H1 (cell line): ENCODE measurements around the gene SRSF8. TPM values are rescaled to one million over a fixed set of nuclear protein-coding genes. Genes with fewer than 3 reads are reported as not detected.

Experiments
- CTCF ChIA-PET: fragments of 300-600 bp; sonication (Branson Sonifier 250); formaldehyde crosslinking; loops from one replicate; lab custom pipeline; 2021; ENCODE audit not compliant: partially characterized antibody; lab: Charles Lee
- POLR2A ChIA-PET: fragments of 300-600 bp; sonication (Branson Sonifier 250); formaldehyde crosslinking; loops from one replicate; lab custom pipeline; 2021; ENCODE audit warnings: inconsistent platforms; ENCODE audit not compliant: partially characterized antibody; lab: Charles Lee
- DNase-seq, 2 experiments: peaks; one replicate each; pipeline versions ENCODE4 v3.0.0 to v3.0.0-alpha.2; 2010 to 2022; ENCODE audit warnings: low spot score in 2 of 2, low read depth in 1 of 2, mixed read lengths in 1 of 2
- FAIRE-seq: peaks from 2 replicates; lab custom pipeline; 2011; peaks lifted over from hg19 to GRCh38; lab: Jason Lieb, UNC
- H2AFZ ChIP-seq: 2 replicates; pipeline ENCODE4 v1.8.1; 2012; ENCODE audit warnings: low read length, inconsistent platforms
- H2AK5ac ChIP-seq: 2 replicates; pipeline ENCODE4 v1.6.1; 2013; ENCODE audit warnings: low read depth, low read length
- H2BK120ac ChIP-seq: replicated peaks from 2 replicates; pipeline ENCODE3; 2013; ENCODE audit warnings: low read depth, low read length, inconsistent platforms
- H2BK12ac ChIP-seq: 2 replicates; pipeline ENCODE4 v1.6.1; 2013; ENCODE audit warnings: low read depth, low read length
- H2BK15ac ChIP-seq: 2 replicates; pipeline ENCODE4 v1.6.1; 2013; ENCODE audit warnings: low read length
- H2BK20ac ChIP-seq: 2 replicates; pipeline ENCODE4 v1.6.1; 2013; ENCODE audit warnings: low read length
- H2BK5ac ChIP-seq: 2 replicates; pipeline ENCODE4 v1.6.1; 2013; ENCODE audit warnings: low read depth, low read length
- H3K14ac ChIP-seq: 2 replicates; pipeline ENCODE4 v1.6.1; 2013; ENCODE audit warnings: inconsistent platforms; ENCODE audit not compliant: insufficient read length
- H3K18ac ChIP-seq: 2 replicates; pipeline ENCODE4 v1.6.1; 2013; ENCODE audit warnings: low read length; ENCODE audit errors: extremely low read depth
- H3K23ac ChIP-seq: 2 replicates; pipeline ENCODE4 v1.6.1; 2013; ENCODE audit warnings: inconsistent platforms; ENCODE audit not compliant: insufficient read length
- H3K23me2 ChIP-seq: 2 replicates; pipeline ENCODE4 v1.6.1; 2013; ENCODE audit warnings: low read depth, low read length
- H3K27ac ChIP-seq: 2 replicates; pipeline ENCODE4 v1.6.1; 2011; ENCODE audit warnings: low read depth, low read length, inconsistent platforms
- H3K27me3 ChIP-seq, 4 experiments: replicated peaks in 1 of 4; 1 replicate in 1 of 4; 2 replicates in 3 of 4; pipeline versions ENCODE4 v1.6.1 to v1.8.1; 2011 to 2013; ENCODE audit warnings: low read length in 3 of 4, mild to moderate bottlenecking in 3 of 4, inconsistent platforms in 2 of 4, mixed read lengths in 2 of 4, moderate library complexity in 1 of 4; ENCODE audit not compliant: control insufficient read depth in 3 of 4, insufficient read depth in 3 of 4; ENCODE audit errors: extremely low read depth in 1 of 4
- H3K36me3 ChIP-seq, 4 experiments: 2 replicates each; pipeline versions ENCODE4 v1.6.1 to v1.8.1; 2011 to 2013; ENCODE audit warnings: mild to moderate bottlenecking in 4 of 4, low read length in 3 of 4, moderate library complexity in 2 of 4, control low read depth in 1 of 4, inconsistent platforms in 1 of 4; ENCODE audit not compliant: insufficient read depth in 4 of 4, control insufficient read depth in 2 of 4
- H3K4ac ChIP-seq: replicated peaks from 2 replicates; pipeline ENCODE3; 2013; ENCODE audit warnings: low read length, low read depth, mixed read lengths, inconsistent platforms; ENCODE audit not compliant: insufficient read length
- H3K4me1 ChIP-seq, 4 experiments: replicated peaks in 1 of 4; 1 replicate in 1 of 4; 2 replicates in 3 of 4; pipeline versions ENCODE4 v1.6.1 to v1.8.1; 2011 to 2013; ENCODE audit warnings: low read length in 3 of 4, inconsistent platforms in 2 of 4, mixed read lengths in 1 of 4; ENCODE audit not compliant: insufficient read depth in 4 of 4, control insufficient read depth in 3 of 4
- H3K4me2 ChIP-seq, 2 experiments: 2 replicates each; pipeline versions ENCODE4 v1.6.1 to v1.8.1; 2011 to 2013; ENCODE audit warnings: low read depth in 2 of 2, low read length in 2 of 2, control low read depth in 1 of 2, inconsistent platforms in 1 of 2, mild to moderate bottlenecking in 1 of 2; ENCODE audit not compliant: insufficient read depth in 1 of 2
- H3K4me3 ChIP-seq, 4 experiments: fragments of 200-600, 300-600 bp in 1 of 4; sonication (generic), shearing (Covaris generic), sonication (Bioruptor Twin) in 1 of 4; 2 replicates each; pipeline versions ENCODE4 v1.5.1 to v1.8.1; 2011 to 2016; ENCODE audit warnings: low read length in 4 of 4, low read depth in 3 of 4, control low read depth in 2 of 4, inconsistent platforms in 2 of 4, mild to moderate bottlenecking in 2 of 4, mixed read lengths in 1 of 4, moderate library complexity in 1 of 4; ENCODE audit not compliant: insufficient read depth in 2 of 4; ENCODE audit errors: extremely low read depth in 1 of 4
- H3K56ac ChIP-seq: replicated peaks from 2 replicates; pipeline ENCODE3; 2013; ENCODE audit warnings: low read depth, mild to moderate bottlenecking, mixed read lengths, low read length, inconsistent platforms; ENCODE audit not compliant: insufficient read length
- H3K79me1 ChIP-seq: 2 replicates; pipeline ENCODE4 v1.6.1; 2013; ENCODE audit warnings: low read depth, low read length, control low read depth
- H3K79me2 ChIP-seq, 2 experiments: 2 replicates each; pipeline versions ENCODE4 v1.6.1 to v1.8.1; 2012 to 2013; ENCODE audit warnings: low read length in 2 of 2, mild to moderate bottlenecking in 2 of 2, inconsistent platforms in 1 of 2; ENCODE audit not compliant: insufficient read depth in 2 of 2, control insufficient read depth in 1 of 2
- H3K9ac ChIP-seq, 4 experiments: replicated peaks in 1 of 4; 1 replicate in 1 of 4; 2 replicates in 3 of 4; pipeline versions ENCODE4 v1.6.1 to v1.8.1; 2011 to 2013; ENCODE audit warnings: low read depth in 3 of 4, low read length in 3 of 4, control low read depth in 2 of 4, mild to moderate bottlenecking in 2 of 4, moderate library complexity in 2 of 4, inconsistent platforms in 1 of 4; ENCODE audit errors: extremely low read depth in 1 of 4
- H3K9me3 ChIP-seq, 2 experiments: 2 replicates each; pipeline versions ENCODE4 v1.6.1 to v1.8.1; 2012 to 2013; ENCODE audit warnings: mild to moderate bottlenecking in 2 of 2, moderate library complexity in 2 of 2, control low read depth in 1 of 2, inconsistent platforms in 1 of 2, low read depth in 1 of 2, low read length in 1 of 2, mixed read lengths in 1 of 2; ENCODE audit not compliant: insufficient read depth in 2 of 2
- H4K20me1 ChIP-seq, 2 experiments: replicated peaks in 1 of 2; 2 replicates each; pipeline versions ENCODE3 to v1.8.1; 2011 to 2013; ENCODE audit warnings: inconsistent platforms in 2 of 2, low read length in 2 of 2, mild to moderate bottlenecking in 1 of 2; ENCODE audit not compliant: insufficient read depth in 2 of 2, control insufficient read depth in 1 of 2
- H4K5ac ChIP-seq: 2 replicates; pipeline ENCODE4 v1.6.1; 2013; ENCODE audit warnings: low read length, low read depth, mixed read lengths, inconsistent platforms; ENCODE audit not compliant: insufficient read length
- H4K8ac ChIP-seq: 2 replicates; pipeline ENCODE4 v1.8.0; 2013; ENCODE audit warnings: mild to moderate bottlenecking, moderate library complexity, low read length, inconsistent platforms; ENCODE audit not compliant: insufficient read depth; ENCODE audit errors: extremely low read depth
- H4K91ac ChIP-seq: replicated peaks from 2 replicates; pipeline ENCODE3; 2013; ENCODE audit warnings: low read length, mixed read lengths, inconsistent platforms; ENCODE audit not compliant: insufficient read length
- TEAD4 ChIP-seq: IDR thresholded peaks from 2 replicates; pipeline ENCODE4 v1.6.1; 2012; ENCODE audit warnings: low read depth, low read length, inconsistent platforms, mixed read lengths
- WGBS, 2 experiments: shearing (Covaris generic) in 1 of 2; methylation state at CpG; one replicate each; pipeline versions ENCODE4 v1.1.6 to v1.1.7; 2013 to 2015; ENCODE audit warnings: low lambda C conversion rate in 2 of 2, mixed read lengths in 2 of 2, inconsistent platforms in 1 of 2, low coverage in 1 of 2, missing lambda C conversion rate in 1 of 2; ENCODE audit not compliant: insufficient replicate concordance in 2 of 2, insufficient coverage in 1 of 2, insufficient read length in 1 of 2; ENCODE audit errors: extremely low coverage in 1 of 2, missing lambda C conversion rate in 1 of 2; 5-methylcytosine and 5-hydroxymethylcytosine counted together
- polyA plus RNA-seq, 7 experiments: library from polyadenylated mRNA; depleted of rRNA in 3 of 7; stranded (reverse) in 5 of 7; unstranded in 2 of 7; fragments of >200 nt in 5 of 7; fragments of 200-250 nt in 2 of 7; gene quantifications; 1 replicate in 5 of 7; 2 replicates in 1 of 7; 4 replicates in 1 of 7; pipeline versions ENCODE4 v1.2.1 to v1.2.3, GENCODE V29; 2011 to 2013; ENCODE audit warnings: missing spikeins in 2 of 7, mixed read lengths in 2 of 7
- total RNA-seq: library from RNA; stranded (reverse); fragmentation: NEBNext Ultra II Directional; extraction: Animal tissue kit (Norgen Biotek cat#: 25700); gene quantifications from 2 replicates; pipeline ENCODE4 v1.2.1, GENCODE V29; 2021

Gene SRSF8
- total and polyA plus RNA-seq, 2 of the 8 experiments (the other 6 are each of a cell fraction or from before 2014, with no cell fraction given): 13.2 to 18.5 TPM

GRCh38 chr11:95100856-95101507 lies 34.3 kb downstream of the SRSF8 start:
- no peaks in the 10 kb centered on the region for H3K36me3 ChIP-seq
- DNase-seq (no peak), FAIRE-seq (no peak)
- no peak overlapping the region for H3K4ac ChIP-seq
- no peaks in the 10 kb centered on the region for H3K4me1 ChIP-seq
- H3K18ac ChIP-seq: no peak overlapping the region
- no peak overlapping the region for H3K23ac ChIP-seq
- H2BK20ac ChIP-seq: no peak overlapping the region
- H2AK5ac ChIP-seq: no peak overlapping the region
- no peak overlapping the region for H3K56ac ChIP-seq
- H3K27ac ChIP-seq: no peak overlapping the region
- CTCF ChIA-PET: interaction anchor here (1.0 to 13.7 kb wide), 2 partner anchors 8 to 32 kb away, joined by 4 to 127 read pairs; partner anchors contain the start of gene ENDOD1
- H4K5ac ChIP-seq: no peak overlapping the region
- no peak overlapping the region for H3K9ac ChIP-seq
- no peak overlapping the region for H2BK12ac ChIP-seq
- H2BK120ac ChIP-seq: no peak overlapping the region
- H3K4me2 ChIP-seq: no peak overlapping the region
- H3K79me1 ChIP-seq: no peaks in the 10 kb centered on the region
- POLR2A ChIA-PET: no interaction called here
- no peak overlapping the region for H2BK5ac ChIP-seq
- H3K9me3 ChIP-seq: no peaks in the 10 kb centered on the region
- TF ChIP-seq TEAD4: no peak
- no peak overlapping the region for H3K14ac ChIP-seq
- H3K27me3 ChIP-seq: no peaks in the 10 kb centered on the region
- no peak overlapping the region for H2AFZ ChIP-seq
- no peak overlapping the region for H2BK15ac ChIP-seq
- no peaks in the 10 kb centered on the region for H3K79me2 ChIP-seq
- 82% methylated on average over 6 of the region's 6 CpGs; no CpG with 5 or more reads in 1 of the 2 experiments for WGBS, 2 experiments
- no peak overlapping the region for H3K4me3 ChIP-seq
- H4K91ac ChIP-seq: no peak overlapping the region
- H4K8ac ChIP-seq: no peak overlapping the region
- no peaks in the 10 kb centered on the region for H4K20me1 ChIP-seq
- H3K23me2 ChIP-seq: no peaks in the 10 kb centered on the region
